ENCODE data around the gene NXPH1. TPM values are rescaled to one million over a fixed set of nuclear protein-coding genes. Genes with fewer than 3 reads are reported as not detected.

The NXPH1 gene
- total and polyA plus RNA-seq, 2 donors, result 0.14 to 2.0 TPM

GRCh38 chr7:8442814-8443304 lies 9.4 kb downstream of the NXPH1 start:
- Histone ChIP-seq H3K36me3 (ENCODE audit: insufficient read depth) (no peaks in the 10 kb centered on the region), H3K4me3 (ENCODE audit: low read depth, low read length) (no peak overlapping the region), H3K4me1 (ENCODE audit: insufficient read depth) (no peaks in the 10 kb centered on the region), H3K27ac (ENCODE audit: low read depth) (no peak overlapping the region)
- 1% methylated on average over 40 of the region's 40 CpGs for WGBS
- DNase-seq (ENCODE audit: extremely low spot score), result no peak

- no peaks in the 10 kb centered on the region for H3K36me3 ChIP-seq (ENCODE audit: insufficient read depth)
- 5% methylated on average over 49 of the region's 49 CpGs for WGBS
- DNase-seq (ENCODE audit: extremely low spot score), result no peak
- no peak overlapping the region for H3K27ac ChIP-seq (ENCODE audit: low read depth)
- no peak overlapping the region for H3K4me3 ChIP-seq (ENCODE audit: low read depth, low read length)
- no peaks in the 10 kb centered on the region for H3K4me1 ChIP-seq (ENCODE audit: insufficient read depth)
Observed at GRCh38 chr7:8443576-8444467, 10.4 kb downstream of the NXPH1 start.

GRCh38 chr7:8444468-8444769 lies 11.0 kb downstream of the NXPH1 start:
- WGBS, result 49% methylated on average over 7 of the region's 7 CpGs
- no peak overlapping the region for H3K4me3 ChIP-seq (ENCODE audit: low read depth, low read length)
- H3K27ac ChIP-seq (ENCODE audit: low read depth), result no peak overlapping the region
- no peaks in the 10 kb centered on the region for H3K36me3 ChIP-seq (ENCODE audit: insufficient read depth)
- no peak for DNase-seq (ENCODE audit: extremely low spot score)
- H3K4me1 ChIP-seq (ENCODE audit: insufficient read depth), result no peaks in the 10 kb centered on the region

GRCh38 chr7:8453535-8453934 lies 20.1 kb downstream of the NXPH1 start:
- H3K4me3 ChIP-seq (ENCODE audit: low read depth, low read length), result no peak overlapping the region
- WGBS, result 61% methylated on average over 1 of the region's 1 CpG
- no peak overlapping the region for H3K27ac ChIP-seq (ENCODE audit: low read depth)
- no peak for DNase-seq (ENCODE audit: extremely low spot score)
- H3K4me1 ChIP-seq (ENCODE audit: insufficient read depth), result no peaks in the 10 kb centered on the region
- H3K36me3 ChIP-seq (ENCODE audit: insufficient read depth), result no peaks in the 10 kb centered on the region

GRCh38 chr7:8455426-8455825 lies 22.0 kb downstream of the NXPH1 start:
- no peaks in the 10 kb centered on the region for H3K36me3 ChIP-seq (ENCODE audit: insufficient read depth)
- H3K27ac ChIP-seq (ENCODE audit: low read depth), result no peak overlapping the region
- H3K4me1 ChIP-seq (ENCODE audit: insufficient read depth), result no peaks in the 10 kb centered on the region
- H3K4me3 ChIP-seq (ENCODE audit: low read depth, low read length), result no peak overlapping the region
- 17% methylated on average over 2 of the region's 2 CpGs for WGBS
- no peak for DNase-seq (ENCODE audit: extremely low spot score)

GRCh38 chr7:8462309-8462708 lies 28.9 kb downstream of the NXPH1 start:
- no peak overlapping the region for H3K27ac ChIP-seq (ENCODE audit: low read depth)
- H3K4me3 ChIP-seq (ENCODE audit: low read depth, low read length), result no peak overlapping the region
- WGBS, result 89% methylated on average over 2 of the region's 2 CpGs
- no peaks in the 10 kb centered on the region for H3K36me3 ChIP-seq (ENCODE audit: insufficient read depth)
- no peaks in the 10 kb centered on the region for H3K4me1 ChIP-seq (ENCODE audit: insufficient read depth)
- no peak for DNase-seq (ENCODE audit: extremely low spot score)

- H3K4me1 ChIP-seq (ENCODE audit: insufficient read depth), result no peaks in the 10 kb centered on the region
- no peaks in the 10 kb centered on the region for H3K36me3 ChIP-seq (ENCODE audit: insufficient read depth)
- no peak for DNase-seq (ENCODE audit: extremely low spot score)
- WGBS, result 83% methylated on average over 4 of the region's 4 CpGs
- H3K4me3 ChIP-seq (ENCODE audit: low read depth, low read length), result no peak overlapping the region
- H3K27ac ChIP-seq (ENCODE audit: low read depth), result no peak overlapping the region
Observed at GRCh38 chr7:8465338-8465737, 31.9 kb downstream of the NXPH1 start.

- Histone ChIP-seq H3K27ac (ENCODE audit: low read depth) (no peak overlapping the region), H3K36me3 (ENCODE audit: insufficient read depth) (no peaks in the 10 kb centered on the region), H3K4me1 (ENCODE audit: insufficient read depth) (no peaks in the 10 kb centered on the region), H3K4me3 (ENCODE audit: low read depth, low read length) (no peak overlapping the region)
- DNase-seq (ENCODE audit: extremely low spot score), result no peak
- 67% methylated on average over 3 of the region's 3 CpGs for WGBS
Observed at GRCh38 chr7:8480527-8480926, 47.1 kb downstream of the NXPH1 start.

- no peak overlapping the region for H3K27ac ChIP-seq (ENCODE audit: low read depth)
- H3K4me3 ChIP-seq (ENCODE audit: low read depth, low read length), result no peak overlapping the region
- no peaks in the 10 kb centered on the region for H3K36me3 ChIP-seq (ENCODE audit: insufficient read depth)
- 84% methylated on average over 2 of the region's 2 CpGs for WGBS
- no peak for DNase-seq (ENCODE audit: extremely low spot score)
- H3K4me1 ChIP-seq (ENCODE audit: insufficient read depth), result no peaks in the 10 kb centered on the region
Observed at GRCh38 chr7:8481096-8481495, 47.7 kb downstream of the NXPH1 start.

GRCh38 chr7:8481752-8482446 lies 48.5 kb downstream of the NXPH1 start:
- Histone ChIP-seq H3K27ac (ENCODE audit: low read depth) (no peak overlapping the region), H3K4me3 (ENCODE audit: low read depth, low read length) (no peak overlapping the region), H3K36me3 (ENCODE audit: insufficient read depth) (no peaks in the 10 kb centered on the region), H3K4me1 (ENCODE audit: insufficient read depth) (no peaks in the 10 kb centered on the region)
- WGBS, result 28% methylated on average over 4 of the region's 4 CpGs
- DNase-seq (ENCODE audit: extremely low spot score), result no peak

- DNase-seq (ENCODE audit: extremely low spot score), result no peak
- Histone ChIP-seq H3K27ac (ENCODE audit: low read depth) (no peak overlapping the region), H3K4me3 (ENCODE audit: low read depth, low read length) (no peak overlapping the region), H3K4me1 (ENCODE audit: insufficient read depth) (no peaks in the 10 kb centered on the region), H3K36me3 (ENCODE audit: insufficient read depth) (no peaks in the 10 kb centered on the region)
- 82% methylated on average over 4 of the region's 4 CpGs for WGBS
Observed at GRCh38 chr7:8490391-8491045, 57.1 kb downstream of the NXPH1 start.

- WGBS, result 88% methylated on average over 3 of the region's 3 CpGs
- DNase-seq (ENCODE audit: extremely low spot score), result no peak
- H3K36me3 ChIP-seq (ENCODE audit: insufficient read depth), result no peaks in the 10 kb centered on the region
- H3K4me1 ChIP-seq (ENCODE audit: insufficient read depth), result no peaks in the 10 kb centered on the region
- H3K4me3 ChIP-seq (ENCODE audit: low read depth, low read length), result no peak overlapping the region
- H3K27ac ChIP-seq (ENCODE audit: low read depth), result no peak overlapping the region
Observed at GRCh38 chr7:8491106-8491505, 57.7 kb downstream of the NXPH1 start.

GRCh38 chr7:8491544-8492489 lies 58.4 kb downstream of the NXPH1 start:
- WGBS, result 79% methylated on average over 8 of the region's 8 CpGs
- H3K4me1 ChIP-seq (ENCODE audit: insufficient read depth), result no peaks in the 10 kb centered on the region

More at GRCh38 chr7:8491544-8492489, 58.4 kb downstream of the NXPH1 start:
- Histone ChIP-seq H3K4me3 (ENCODE audit: low read depth, low read length) (no peak overlapping the region), H3K27ac (ENCODE audit: low read depth) (no peak overlapping the region), H3K36me3 (ENCODE audit: insufficient read depth) (no peaks in the 10 kb centered on the region)
- DNase-seq (ENCODE audit: extremely low spot score), result no peak
